Omental fat pad (tissue), 4 donors: ENCODE results near the gene NDUFA11. TPM values are rescaled to one million over a fixed set of nuclear protein-coding genes. Genes with fewer than 3 reads are reported as not detected.

Experiments used
- ATAC-seq: fragments of 150-250 bp; one replicate; pipeline ENCODE4 v1.9.1; 2016; ENCODE audit warnings: mild to moderate bottlenecking, moderate library complexity; ENCODE audit not compliant: low FRiP score
- DNase-seq: peaks from one replicate; pipeline ENCODE4 v3.0.0-alpha.2; 2019; ENCODE audit warnings: low spot score
- CTCF ChIP-seq, 3 donors: fragments of 450-650 bp; IDR thresholded peaks; one replicate each; pipeline ENCODE4 v1.5.1; 2016 to 2017; ENCODE audit warnings: antibody characterized with exemption in 3 of 3, mild to moderate bottlenecking in 3 of 3, moderate library complexity in 2 of 3
- total RNA-seq, 4 donors: library from RNA; depleted of rRNA; stranded (reverse); fragments of >200 nt; gene quantifications; one replicate each; pipeline ENCODE4 v1.1.0, GENCODE V29; 2016

Gene NDUFA11
- total RNA-seq: 100 to 1,000 TPM; 134 to 234 (median 190) TPM

GRCh38 chr19:5903624-5904351 is at the start of gene NDUFA11:
Gene NDUFA11 (minus strand): TSS chr19:5903790. CDS start chr19:5903708, 82 bp downstream.
- DNase-seq (peak; percentile 100), ATAC-seq (peak; percentile 84)
- TF ChIP-seq CTCF (IDR thresholded peaks at IDR 0.05): no peak

DNA sequence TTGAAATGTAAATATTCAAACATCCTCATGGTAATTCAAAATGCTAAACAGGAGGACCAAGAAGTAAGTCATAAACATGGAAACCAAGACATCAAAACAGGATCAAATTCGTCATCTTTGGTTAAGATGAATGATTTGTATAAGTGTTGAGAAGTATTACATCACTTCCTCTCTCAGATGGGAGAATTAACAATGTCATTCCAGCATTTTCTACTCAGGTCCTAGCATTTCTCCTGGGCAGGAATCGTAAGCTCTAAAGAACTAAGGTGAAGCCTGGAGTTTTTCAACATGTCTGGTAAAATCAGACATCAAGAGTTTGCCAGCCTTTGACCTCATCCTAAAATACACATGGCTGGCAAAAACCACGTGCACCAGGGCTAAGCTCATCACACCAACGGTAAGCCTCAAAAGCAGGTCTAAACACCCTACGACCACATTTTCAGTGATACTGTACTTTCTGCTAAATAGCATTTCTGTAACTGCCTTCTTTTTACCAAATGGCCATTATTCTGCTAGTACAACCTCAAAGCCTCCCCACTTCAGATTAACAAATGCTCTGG is 49.5 kb upstream of the NDUFA11 start:
- TF ChIP-seq CTCF (IDR thresholded peaks at IDR 0.05): no peak
- DNase-seq: no peak
- no peak for ATAC-seq

GRCh38 chr19:5952193-5953029 is 48.8 kb upstream of the NDUFA11 start:
- DNase-seq: no peak
- no peak for ATAC-seq
- no peak for TF ChIP-seq CTCF (IDR thresholded peaks at IDR 0.05)

DNA sequence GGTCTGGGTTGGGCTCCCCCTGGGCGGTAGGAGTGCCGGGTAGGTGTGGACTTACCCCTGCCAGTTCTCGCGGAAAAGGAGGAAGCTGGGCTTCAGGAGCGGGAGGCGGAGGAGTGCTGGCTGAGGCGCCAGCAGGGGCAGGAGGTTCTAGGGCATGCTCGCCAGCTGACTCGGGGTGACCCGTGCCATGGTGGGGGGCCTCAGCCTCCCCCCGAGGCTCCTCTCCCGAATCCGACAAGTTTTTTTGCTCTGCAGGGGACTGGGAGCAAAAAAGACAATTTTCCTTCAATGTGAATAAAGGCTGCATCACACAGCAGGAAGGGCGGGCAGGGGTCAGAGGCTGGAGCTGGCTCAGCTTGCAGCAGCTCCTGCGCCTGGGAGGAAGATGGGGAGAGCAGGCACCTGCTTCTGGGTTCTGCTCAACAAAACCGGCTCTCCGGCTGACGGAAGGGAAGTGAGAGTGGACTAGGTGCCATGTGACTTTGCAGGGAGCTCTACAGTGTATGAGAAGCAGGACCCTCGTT is 47.8 kb upstream of the NDUFA11 start:
- DNase-seq: no peak
- no peak for TF ChIP-seq CTCF (IDR thresholded peaks at IDR 0.05)
- no peak for ATAC-seq

DNA sequence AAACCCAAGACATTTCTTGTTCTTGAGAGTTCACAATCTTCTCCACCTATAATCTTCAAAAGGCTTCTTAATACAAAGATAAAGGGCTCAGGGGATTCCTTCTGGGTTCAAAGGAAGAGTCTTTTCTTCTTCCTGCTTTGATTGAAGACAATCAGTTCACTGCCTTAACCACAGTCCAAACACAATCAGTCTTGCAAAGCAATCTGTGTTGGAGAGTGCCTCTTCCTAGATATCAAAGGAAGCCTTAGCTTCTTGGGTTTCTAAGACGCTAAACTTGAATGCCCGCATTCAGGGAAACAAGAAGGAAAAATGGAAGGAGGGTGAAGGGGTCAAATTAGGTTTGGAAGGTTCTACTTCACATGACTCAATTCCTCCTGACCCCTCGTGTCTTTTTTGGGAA is 47.2 kb upstream of the NDUFA11 start:
- ATAC-seq: no peak
- DNase-seq: no peak
- no peak for TF ChIP-seq CTCF (IDR thresholded peaks at IDR 0.05)

DNA sequence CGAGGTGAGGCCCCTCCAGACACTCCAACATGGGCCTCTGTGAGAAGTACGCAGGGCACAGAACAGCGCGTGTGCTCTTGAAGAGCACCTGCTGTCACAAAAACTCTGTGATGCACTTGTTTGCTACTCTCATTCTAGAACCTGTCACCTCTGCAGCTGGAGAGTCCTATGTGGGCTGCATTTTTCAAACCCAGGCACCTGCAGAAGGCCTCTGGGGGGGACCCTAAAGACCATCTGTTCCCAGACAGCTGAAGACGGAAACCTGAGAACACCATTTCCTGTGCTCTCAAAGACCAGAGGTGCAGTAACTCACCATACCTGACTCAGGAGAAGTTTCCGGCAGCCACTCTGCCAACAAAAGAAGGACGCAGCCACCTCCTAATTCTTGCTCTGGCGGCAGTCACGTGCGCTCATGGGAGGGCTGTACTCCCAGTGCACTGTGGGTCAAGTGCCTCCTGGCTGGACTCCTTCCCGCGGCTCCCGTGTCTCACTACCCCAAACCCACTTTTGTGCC is 46.3 kb upstream of the NDUFA11 start:
- TF ChIP-seq CTCF (IDR thresholded peaks at IDR 0.05): no peak
- ATAC-seq: peak; percentile 16
- DNase-seq: no peak
